HG03558 (cell line): ENCODE measurements around the gene N4BP3.

ENCODE experiments used
- ATAC-seq: cut with Tn5 transposase; IDR thresholded peaks from one replicate; pipeline ENCODE4 v1.9.1; 2021; ENCODE audit warnings: moderate number of reproducible peaks; ENCODE audit not compliant: unreplicated experiment; ENCODE audit errors: extremely low read depth

N4BP3 gene

GRCh38 chr5:178094345-178094744 is 19.0 kb upstream of the N4BP3 start:
- ATAC-seq = no peak

- no peak for ATAC-seq
Observed at GRCh38 chr5:178098685-178099084, 14.6 kb upstream of the N4BP3 start.

- ATAC-seq = no peak
Observed at GRCh38 chr5:178103612-178104011, 9.7 kb upstream of the N4BP3 start.

- no peak for ATAC-seq
Observed at GRCh38 chr5:178104492-178104891, 8.8 kb upstream of the N4BP3 start.

- no peak for ATAC-seq
Observed at GRCh38 chr5:178106086-178106485, 7.2 kb upstream of the N4BP3 start.

- no peak for ATAC-seq
Observed at GRCh38 chr5:178106556-178107239, 6.6 kb upstream of the N4BP3 start.

GRCh38 chr5:178107756-178108310 is 5.5 kb upstream of the N4BP3 start:
- no peak for ATAC-seq

- no peak for ATAC-seq
Observed at GRCh38 chr5:178108446-178108845, 4.9 kb upstream of the N4BP3 start.

GRCh38 chr5:178108966-178109365 is 4.4 kb upstream of the N4BP3 start:
- no peak for ATAC-seq

- no peak for ATAC-seq
Observed at GRCh38 chr5:178110511-178110910, 2.8 kb upstream of the N4BP3 start.

GRCh38 chr5:178111925-178112324 is 1.4 kb upstream of the N4BP3 start:
- ATAC-seq = no peak

- no peak for ATAC-seq
Observed at GRCh38 chr5:178112545-178112944, 787 bp upstream of the N4BP3 start.

- ATAC-seq = no peak
Observed at GRCh38 chr5:178113841-178114324, 551 bp downstream of the N4BP3 start.

GRCh38 chr5:178114325-178115135 is 1.2 kb downstream of the N4BP3 start:
- no peak for ATAC-seq

GRCh38 chr5:178115136-178115813 is 1.9 kb downstream of the N4BP3 start:
- ATAC-seq = no peak

GRCh38 chr5:178115814-178116142 is 2.4 kb downstream of the N4BP3 start:
- no peak for ATAC-seq

GRCh38 chr5:178116143-178116885 is 3.0 kb downstream of the N4BP3 start:
- ATAC-seq = no peak

- ATAC-seq = no peak
Observed at GRCh38 chr5:178117923-178118701, 4.8 kb downstream of the N4BP3 start.

- ATAC-seq = no peak
Observed at GRCh38 chr5:178119915-178120606, 6.7 kb downstream of the N4BP3 start.
